Lung (tissue), 10 donors: ENCODE results near the gene SPDYE16. TPM values are rescaled to one million over a fixed set of nuclear protein-coding genes. Genes with fewer than 3 reads are reported as not detected.
A peak's percentile ranks its signal among the peaks of the same experiment; 100 is the strongest.
"Not testable (repeated sequence)": the region's sequence is repeated elsewhere in the genome, so short reads cannot be mapped to it uniquely, and the experiment has no call there.

ENCODE experiments used
- ATAC-seq: fragments of 200-7000 bp; cut with Tn5 transposase; one replicate; pipeline ENCODE4 v1.9.1; 2020; ENCODE audit warnings: moderate number of reproducible peaks; ENCODE audit not compliant: insufficient read depth, low FRiP score
- DNase-seq, 3 donors: peaks; one replicate each; pipeline ENCODE4 v3.0.0-alpha.2; 2013 to 2017
- H3K27ac ChIP-seq, 2 donors: one replicate each; pipeline ENCODE4 v1.5.1; 2013; ENCODE audit warnings: mild to moderate bottlenecking in 2 of 2, moderate library complexity in 2 of 2, control low read depth in 1 of 2, inconsistent platforms in 1 of 2, low read depth in 1 of 2, low read length in 1 of 2
- H3K27me3 ChIP-seq, 3 donors: one replicate each; pipeline ENCODE4 v1.5.1; 2013; ENCODE audit warnings: low read length in 2 of 3; ENCODE audit not compliant: control insufficient read depth in 3 of 3, insufficient read depth in 3 of 3
- H3K36me3 ChIP-seq, 4 donors: one replicate each; pipeline ENCODE4 v1.5.1; 2013; ENCODE audit warnings: low read length in 4 of 4, mild to moderate bottlenecking in 1 of 4, moderate library complexity in 1 of 4; ENCODE audit not compliant: control insufficient read depth in 4 of 4, insufficient read depth in 4 of 4
- H3K4me1 ChIP-seq, 5 donors: one replicate each; pipeline ENCODE4 v1.5.1; 2013; ENCODE audit warnings: low read length in 5 of 5, mild to moderate bottlenecking in 2 of 5, moderate library complexity in 1 of 5; ENCODE audit not compliant: control insufficient read depth in 5 of 5, insufficient read depth in 5 of 5
- H3K4me3 ChIP-seq: one replicate; pipeline ENCODE4 v1.5.1; 2013; ENCODE audit warnings: mild to moderate bottlenecking, control low read depth, moderate library complexity
- H3K9ac ChIP-seq, 2 donors: one replicate each; pipeline ENCODE4 v1.5.1; 2013; ENCODE audit warnings: low read length in 2 of 2, control low read depth in 1 of 2; ENCODE audit not compliant: insufficient read depth in 1 of 2
- H3K9me3 ChIP-seq, 4 donors: one replicate each; pipeline ENCODE4 v1.5.1; 2013; ENCODE audit warnings: low read length in 3 of 4, mild to moderate bottlenecking in 1 of 4, moderate library complexity in 1 of 4; ENCODE audit not compliant: control insufficient read depth in 4 of 4, insufficient read depth in 3 of 4
- WGBS, 2 donors: extraction: QIAGEN DNeasy Blood & Tissue Kit; methylation state at CpG; one replicate each; pipeline ENCODE4 v1.1.7; 2013; 5-methylcytosine and 5-hydroxymethylcytosine counted together
- polyA plus RNA-seq, 2 donors: library from polyadenylated mRNA; stranded (reverse); fragments of 200-250 nt; gene quantifications; one replicate each; pipeline ENCODE4 v1.2.1, GENCODE V29; 2013
- total RNA-seq, 2 donors: library from RNA; depleted of rRNA in 1 of 2; stranded (reverse); fragments of >200 nt in 1 of 2; gene quantifications; one replicate each; pipeline ENCODE4 v1.2.1, GENCODE V29; 2014 to 2021
- donor health status: Bipolar disorder and iron deficiency.
- donor health status: healthy.
- donor health status: DM: yes; HTN: yes; CAD: no.

The SPDYE16 gene
- total and polyA plus RNA-seq, 4 donors: 0.14 to 0.28 (median 0.18) TPM; not detected in 1

- DNase-seq: peak; percentile 63 to 87 (median 80)
- H3K4me1 ChIP-seq, H3K27me3 ChIP-seq, H3K9me3 ChIP-seq, H3K4me3 ChIP-seq, H3K9ac ChIP-seq, H3K36me3 ChIP-seq: not testable (repeated sequence)
- 37 to 41% methylated on average over 1 of the region's 2 CpGs for WGBS, 2 donors
- H3K27ac ChIP-seq: peak overlapping the region; percentile 14 to 87
- ATAC-seq: peak; percentile 96
Measured at GRCh38 chr7:76582848-76583631, 39.9 kb upstream of the SPDYE16 start.

- DNase-seq: peak in 1 of 3 donors; percentile 15
- H3K4me1 ChIP-seq, H3K27ac ChIP-seq, H3K9me3 ChIP-seq, H3K4me3 ChIP-seq, ATAC-seq, H3K9ac ChIP-seq, H3K27me3 ChIP-seq, H3K36me3 ChIP-seq: not testable (repeated sequence)
- 58 to 63% methylated on average over 3 of the region's 3 CpGs for WGBS, 2 donors
Measured at GRCh38 chr7:76575919-76576655, 33.0 kb upstream of the SPDYE16 start.

- not testable (repeated sequence) for H3K9me3 ChIP-seq, H3K9ac ChIP-seq, H3K4me3 ChIP-seq, H3K27me3 ChIP-seq, DNase-seq, H3K27ac ChIP-seq, H3K36me3 ChIP-seq, H3K4me1 ChIP-seq
- ATAC-seq: peak; percentile 74
- 67 to 96% methylated on average over 1 of the region's 2 CpGs for WGBS, 2 donors
Measured at GRCh38 chr7:76575431-76575830, 32.3 kb upstream of the SPDYE16 start.

GRCh38 chr7:76572296-76572695 lies 29.2 kb upstream of the SPDYE16 start:
- not testable (repeated sequence) for H3K4me3 ChIP-seq, H3K9ac ChIP-seq, H3K27ac ChIP-seq, H3K36me3 ChIP-seq, H3K27me3 ChIP-seq, H3K9me3 ChIP-seq, H3K4me1 ChIP-seq, ATAC-seq
- WGBS, 2 donors: 83 to 93% methylated on average over 3 of the region's 3 CpGs
- DNase-seq: peak in 2 of 3 donors; percentile 7 to 32

GRCh38 chr7:76570324-76570775 lies 27.3 kb upstream of the SPDYE16 start:
- H3K27ac ChIP-seq, H3K4me1 ChIP-seq, H3K9me3 ChIP-seq, DNase-seq, ATAC-seq, H3K36me3 ChIP-seq, H3K27me3 ChIP-seq, H3K9ac ChIP-seq, H3K4me3 ChIP-seq: not testable (repeated sequence)
- WGBS, 2 donors: 66 to 74% methylated on average over 4 of the region's 4 CpGs

GRCh38 chr7:76568742-76569141 lies 25.6 kb upstream of the SPDYE16 start:
- not testable (repeated sequence) for H3K9ac ChIP-seq, H3K27me3 ChIP-seq, ATAC-seq, H3K9me3 ChIP-seq, H3K36me3 ChIP-seq, H3K4me3 ChIP-seq, H3K27ac ChIP-seq, H3K4me1 ChIP-seq, DNase-seq

- not testable (repeated sequence) for ATAC-seq, H3K9me3 ChIP-seq, H3K4me3 ChIP-seq, H3K36me3 ChIP-seq, H3K4me1 ChIP-seq, H3K27ac ChIP-seq, H3K9ac ChIP-seq, H3K27me3 ChIP-seq, DNase-seq
Measured at GRCh38 chr7:76567753-76568152, 24.7 kb upstream of the SPDYE16 start.

GRCh38 chr7:76567311-76567710 lies 24.2 kb upstream of the SPDYE16 start:
- H3K27me3 ChIP-seq, H3K36me3 ChIP-seq, H3K27ac ChIP-seq, H3K9ac ChIP-seq, DNase-seq, H3K4me1 ChIP-seq, H3K4me3 ChIP-seq, H3K9me3 ChIP-seq, ATAC-seq: not testable (repeated sequence)
- 99 to 100% methylated on average over 2 of the region's 4 CpGs for WGBS, 2 donors
